Measurements from ENCODE around the gene FEZF1. TPM values are rescaled to one million over a fixed set of nuclear protein-coding genes. Genes with fewer than 3 reads are reported as not detected.
"Not testable (repeated sequence)": the region's sequence is repeated elsewhere in the genome, so short reads cannot be mapped to it uniquely, and the experiment has no call there.

Gene FEZF1
- total RNA-seq, 2 experiments from 2014 or later, result not detected

- H3K27me3 Mint-ChIP-seq (ENCODE audit: low read depth), result peaks cover 1% of the 10 kb centered on the region
- no peak overlapping the region for H3K4me3 Mint-ChIP-seq
- no peaks in the 10 kb centered on the region for H3K4me1 Mint-ChIP-seq (ENCODE audit: low read depth)
- H3K27ac Mint-ChIP-seq, result no peak overlapping the region
- CTCF ChIA-PET, result no interaction called here
- ATAC-seq (no peak), DNase-seq (no peak)
- POLR2A ChIA-PET, result no interaction called here
- H3K36me3 Mint-ChIP-seq (ENCODE audit: low read depth), result no peaks in the 10 kb centered on the region
- no peaks in the 10 kb centered on the region for H3K9me3 Mint-ChIP-seq (ENCODE audit: insufficient read depth)
Observed at GRCh38 chr7:122290476-122290875, 14.1 kb downstream of the FEZF1 start.

- ChIA-PET POLR2A (no interaction called here), CTCF (no interaction called here)
- ATAC-seq (no peak), DNase-seq (no peak)
- Mint-ChIP-seq H3K9me3 (ENCODE audit: insufficient read depth) (no peaks in the 10 kb centered on the region), H3K4me3 (no peak overlapping the region), H3K4me1 (ENCODE audit: low read depth) (no peaks in the 10 kb centered on the region), H3K27ac (no peak overlapping the region), H3K27me3 (ENCODE audit: low read depth) (no peaks in the 10 kb centered on the region), H3K36me3 (ENCODE audit: low read depth) (no peaks in the 10 kb centered on the region)
Observed at GRCh38 chr7:122289426-122289825, 15.1 kb downstream of the FEZF1 start.

GRCh38 chr7:122284608-122285007, 19.9 kb downstream of the FEZF1 start:
- DNase-seq; H3K4me1 Mint-ChIP-seq (ENCODE audit: low read depth); ATAC-seq; H3K9me3 Mint-ChIP-seq (ENCODE audit: insufficient read depth); H3K36me3 Mint-ChIP-seq (ENCODE audit: low read depth); POLR2A ChIA-PET; H3K27me3 Mint-ChIP-seq (ENCODE audit: low read depth); H3K4me3 Mint-ChIP-seq; CTCF ChIA-PET; H3K27ac Mint-ChIP-seq: not testable (repeated sequence)

- no peak for ATAC-seq
- Mint-ChIP-seq H3K36me3 (ENCODE audit: low read depth) (no peaks in the 10 kb centered on the region), H3K27ac (no peak overlapping the region), H3K27me3 (ENCODE audit: low read depth) (no peaks in the 10 kb centered on the region), H3K4me3 (no peak overlapping the region), H3K4me1 (ENCODE audit: low read depth) (no peaks in the 10 kb centered on the region), H3K9me3 (ENCODE audit: insufficient read depth) (no peaks in the 10 kb centered on the region)
- no peak for DNase-seq
- CTCF ChIA-PET, result no interaction called here
- POLR2A ChIA-PET, result no interaction called here
Observed at GRCh38 chr7:122273117-122273516, 31.4 kb downstream of the FEZF1 start.

- Mint-ChIP-seq H3K9me3 (ENCODE audit: insufficient read depth) (no peaks in the 10 kb centered on the region), H3K27me3 (ENCODE audit: low read depth) (no peaks in the 10 kb centered on the region), H3K27ac (no peak overlapping the region), H3K4me1 (ENCODE audit: low read depth) (no peaks in the 10 kb centered on the region), H3K36me3 (ENCODE audit: low read depth) (no peaks in the 10 kb centered on the region), H3K4me3 (no peak overlapping the region)
- CTCF ChIA-PET, result no interaction called here
- POLR2A ChIA-PET, result no interaction called here
- DNase-seq (no peak), ATAC-seq (no peak)
Observed at GRCh38 chr7:122269241-122269640, 35.3 kb downstream of the FEZF1 start.

DNA sequence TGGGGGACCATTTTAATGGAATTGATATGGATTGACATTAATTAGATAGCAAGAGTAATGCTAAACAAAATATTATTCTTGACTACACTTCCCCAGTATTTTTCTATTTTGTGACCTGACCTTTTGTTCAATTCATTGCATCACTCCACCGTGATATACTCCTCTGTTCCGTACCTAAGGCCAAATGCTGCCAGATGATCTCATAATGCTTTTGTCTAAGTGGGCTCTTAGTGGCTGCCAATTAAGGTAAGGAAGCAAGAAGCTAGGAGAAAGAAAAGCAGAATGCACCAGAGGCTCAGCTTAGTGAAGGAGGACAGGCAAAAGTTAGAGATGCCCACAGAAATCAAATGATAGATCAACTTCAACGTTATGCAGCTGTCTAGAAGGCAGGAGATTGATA, 36.4 kb downstream of the FEZF1 start:
- H3K27me3 Mint-ChIP-seq (ENCODE audit: low read depth), result no peaks in the 10 kb centered on the region
- no peak overlapping the region for H3K4me3 Mint-ChIP-seq
- ATAC-seq (no peak), DNase-seq (no peak)
- H3K4me1 Mint-ChIP-seq (ENCODE audit: low read depth), result no peaks in the 10 kb centered on the region
- POLR2A ChIA-PET, result no interaction called here
- CTCF ChIA-PET, result no interaction called here
- no peak overlapping the region for H3K27ac Mint-ChIP-seq
- H3K36me3 Mint-ChIP-seq (ENCODE audit: low read depth), result no peaks in the 10 kb centered on the region
- H3K9me3 Mint-ChIP-seq (ENCODE audit: insufficient read depth), result no peaks in the 10 kb centered on the region

DNA sequence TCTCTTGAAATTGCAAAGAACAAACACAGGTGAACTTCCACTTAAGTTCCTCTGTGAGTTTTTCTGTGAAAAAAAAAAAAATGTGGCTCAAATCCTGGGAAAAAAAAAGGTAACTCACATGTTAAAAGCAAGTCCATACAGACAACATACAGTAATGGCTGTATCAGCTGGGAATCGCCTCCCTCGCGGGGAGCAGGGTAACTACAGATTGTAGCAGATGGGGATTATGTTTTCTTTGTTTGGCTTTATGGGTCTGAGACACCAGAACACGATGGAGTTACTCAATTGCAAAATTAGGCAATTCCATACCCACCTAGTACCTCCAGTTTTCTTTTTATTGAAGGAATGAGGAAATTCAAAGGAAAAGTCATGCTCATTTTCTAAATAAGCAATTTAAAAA, 42.3 kb downstream of the FEZF1 start:
- Mint-ChIP-seq H3K36me3 (ENCODE audit: low read depth) (no peaks in the 10 kb centered on the region), H3K27me3 (ENCODE audit: low read depth) (no peaks in the 10 kb centered on the region), H3K4me3 (no peak overlapping the region), H3K9me3 (ENCODE audit: insufficient read depth) (no peaks in the 10 kb centered on the region), H3K27ac (no peak overlapping the region), H3K4me1 (ENCODE audit: low read depth) (no peaks in the 10 kb centered on the region)
- DNase-seq (no peak), ATAC-seq (no peak)
- POLR2A ChIA-PET, result no interaction called here
- CTCF ChIA-PET, result no interaction called here

DNA sequence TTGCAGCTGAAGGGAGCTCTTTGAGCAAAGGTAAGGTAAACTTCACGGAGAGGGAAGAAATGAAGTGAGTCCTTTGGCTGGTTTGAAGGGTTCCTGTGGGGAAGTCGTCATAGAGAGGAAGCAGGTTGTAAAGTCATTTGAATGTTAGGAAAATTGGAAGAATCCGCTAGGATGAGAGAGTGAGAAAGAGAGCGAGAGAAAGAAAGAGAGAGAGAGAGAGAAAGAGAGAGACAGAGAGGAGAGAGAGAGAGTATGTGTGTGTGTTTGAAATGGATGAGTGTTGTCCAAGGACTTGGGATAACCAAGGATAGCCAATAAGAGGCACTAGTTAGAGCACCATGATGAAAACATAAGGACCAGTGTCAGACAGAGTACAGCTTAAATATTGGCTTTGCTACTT, 43.1 kb downstream of the FEZF1 start:
- POLR2A ChIA-PET, result interaction anchor here (0.6 kb wide), 1 partner anchor 815 kb away, joined by 3 read pairs; no protein-coding TSS in a partner anchor
- no peak overlapping the region for H3K27ac Mint-ChIP-seq

GRCh38 chr7:122261016-122261415, 43.5 kb downstream of the FEZF1 start:
- Mint-ChIP-seq H3K27me3 (ENCODE audit: low read depth) (no peaks in the 10 kb centered on the region), H3K4me3 (no peak overlapping the region), H3K36me3 (ENCODE audit: low read depth) (no peaks in the 10 kb centered on the region), H3K9me3 (ENCODE audit: insufficient read depth) (no peaks in the 10 kb centered on the region), H3K4me1 (ENCODE audit: low read depth) (no peaks in the 10 kb centered on the region), H3K27ac (no peak overlapping the region)
- ATAC-seq (no peak), DNase-seq (no peak)
- ChIA-PET CTCF (no interaction called here), POLR2A (no interaction called here)

More for the DNA sequence above, 43.1 kb downstream of the FEZF1 start:
- Mint-ChIP-seq H3K36me3 (ENCODE audit: low read depth) (no peaks in the 10 kb centered on the region), H3K9me3 (ENCODE audit: insufficient read depth) (no peaks in the 10 kb centered on the region), H3K27me3 (ENCODE audit: low read depth) (no peaks in the 10 kb centered on the region), H3K4me3 (no peak overlapping the region), H3K4me1 (ENCODE audit: low read depth) (no peaks in the 10 kb centered on the region)
- CTCF ChIA-PET, result no interaction called here
- no peak for DNase-seq
- no peak for ATAC-seq

DNA sequence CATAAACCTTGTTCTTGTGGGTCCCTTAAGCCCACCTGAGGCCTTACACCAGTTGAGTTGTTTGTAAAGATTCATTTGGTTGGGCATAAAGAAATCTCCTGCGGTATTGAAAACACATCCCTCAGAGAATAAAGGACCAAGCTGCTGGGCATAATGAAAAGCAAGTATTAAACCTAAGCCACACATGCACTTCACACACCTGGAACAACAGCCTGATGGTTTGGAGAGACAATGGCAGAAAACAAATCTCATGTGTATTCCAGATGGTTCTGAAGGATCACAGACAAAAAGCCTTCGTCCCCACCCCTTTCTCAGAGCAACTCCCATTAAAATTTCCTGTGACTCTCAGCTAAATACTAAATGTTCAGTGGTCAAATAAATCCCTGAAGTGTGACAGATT, 44.2 kb downstream of the FEZF1 start:
- Mint-ChIP-seq H3K4me1 (ENCODE audit: low read depth) (no peaks in the 10 kb centered on the region), H3K4me3 (no peak overlapping the region), H3K36me3 (ENCODE audit: low read depth) (no peaks in the 10 kb centered on the region), H3K27me3 (ENCODE audit: low read depth) (no peaks in the 10 kb centered on the region), H3K27ac (no peak overlapping the region), H3K9me3 (ENCODE audit: insufficient read depth) (no peaks in the 10 kb centered on the region)
- no peak for DNase-seq
- ChIA-PET POLR2A (no interaction called here), CTCF (no interaction called here)
- ATAC-seq, result no peak

DNA sequence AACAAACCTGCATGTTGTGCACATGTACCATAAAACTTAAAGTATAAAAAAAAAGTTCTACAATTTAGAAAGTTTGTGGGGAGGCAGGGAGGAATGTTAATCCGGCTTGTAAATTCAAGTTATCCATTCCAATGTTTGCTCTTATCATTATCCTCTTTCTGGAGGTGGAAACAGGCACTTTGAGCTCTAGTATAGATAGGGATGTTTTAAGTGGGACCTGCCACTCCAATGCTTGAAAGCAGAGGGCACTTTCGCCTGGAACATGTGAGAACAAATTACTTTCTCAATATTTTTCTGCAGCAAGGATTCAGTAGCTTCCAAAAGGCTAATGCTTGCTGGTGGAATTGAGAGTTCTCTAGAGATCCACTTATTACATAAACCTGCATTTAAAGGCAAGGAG, 45.6 kb downstream of the FEZF1 start:
- ATAC-seq (no peak), DNase-seq (no peak)
- Mint-ChIP-seq H3K36me3 (ENCODE audit: low read depth) (no peaks in the 10 kb centered on the region), H3K4me3 (no peak overlapping the region), H3K9me3 (ENCODE audit: insufficient read depth) (no peaks in the 10 kb centered on the region), H3K27me3 (ENCODE audit: low read depth) (no peaks in the 10 kb centered on the region), H3K4me1 (ENCODE audit: low read depth) (no peaks in the 10 kb centered on the region), H3K27ac (no peak overlapping the region)
- POLR2A ChIA-PET, result no interaction called here
- CTCF ChIA-PET, result no interaction called here

- CTCF ChIA-PET, result no interaction called here
- no peak overlapping the region for H3K4me3 Mint-ChIP-seq
Observed at GRCh38 chr7:122257056-122257455, 47.5 kb downstream of the FEZF1 start.

GRCh38 chr7:122256046-122256445, 48.5 kb downstream of the FEZF1 start:
- no peak for ATAC-seq
- POLR2A ChIA-PET, result no interaction called here

More at GRCh38 chr7:122257056-122257455, 47.5 kb downstream of the FEZF1 start:
- ATAC-seq (no peak), DNase-seq (no peak)
- Mint-ChIP-seq H3K9me3 (ENCODE audit: insufficient read depth) (no peaks in the 10 kb centered on the region), H3K27ac (no peak overlapping the region), H3K4me1 (ENCODE audit: low read depth) (no peaks in the 10 kb centered on the region), H3K36me3 (ENCODE audit: low read depth) (no peaks in the 10 kb centered on the region), H3K27me3 (ENCODE audit: low read depth) (no peaks in the 10 kb centered on the region)
- POLR2A ChIA-PET, result no interaction called here

More at GRCh38 chr7:122256046-122256445, 48.5 kb downstream of the FEZF1 start:
- no peak for DNase-seq
- H3K4me1 Mint-ChIP-seq (ENCODE audit: low read depth), result no peaks in the 10 kb centered on the region
- no peaks in the 10 kb centered on the region for H3K36me3 Mint-ChIP-seq (ENCODE audit: low read depth)
- H3K9me3 Mint-ChIP-seq (ENCODE audit: insufficient read depth), result no peaks in the 10 kb centered on the region
- H3K4me3 Mint-ChIP-seq, result no peak overlapping the region
- no peaks in the 10 kb centered on the region for H3K27me3 Mint-ChIP-seq (ENCODE audit: low read depth)
- no peak overlapping the region for H3K27ac Mint-ChIP-seq
- CTCF ChIA-PET, result no interaction called here

Measured in activated CD8-positive, alpha-beta T cell treated with anti-CD3 and anti-CD28 coated beads, Interleukin-2, amount 10 ng/mL, durations not matched to agents 7 days and 5 days (primary cell).